Activated CD4-positive, alpha-beta T cell treated with anti-CD3 and anti-CD28 coated beads, Interleukin-10, Interleukin-2, amounts not matched to agents 100 ng/mL and 50 ng/mL, durations not matched to agents 16 hours and 8 hours (primary cell): ENCODE measurements around the gene LANCL3.
A peak's percentile ranks its signal among the peaks of the same experiment; 100 is the strongest.
"Not testable (repeated sequence)": the region's sequence is repeated elsewhere in the genome, so short reads cannot be mapped to it uniquely, and the experiment has no call there.

ENCODE experiments used
- DNase-seq: peaks from one replicate; pipeline ENCODE4 v3.0.0-alpha.2; 2020

The LANCL3 gene

DNA sequence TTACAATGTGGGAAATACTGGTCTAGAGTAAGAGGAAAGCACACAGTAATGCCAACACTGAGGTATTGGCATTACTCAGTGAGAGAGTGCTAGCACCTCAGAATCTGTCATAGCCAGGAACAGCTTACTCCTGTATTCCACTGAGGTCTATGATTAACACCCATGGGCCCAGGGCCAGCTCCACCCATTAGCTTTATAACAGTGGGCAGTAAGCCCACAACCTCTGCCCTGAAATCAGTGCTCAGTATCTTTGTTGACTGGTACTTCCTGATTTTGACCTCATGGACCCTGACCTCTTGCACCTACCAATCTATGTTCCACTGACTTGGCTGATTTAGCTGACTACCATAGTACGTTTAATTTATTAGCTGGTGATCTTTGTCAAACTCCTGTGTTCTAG, 56.1 kb downstream of the LANCL3 start:
- no peak for DNase-seq

DNA sequence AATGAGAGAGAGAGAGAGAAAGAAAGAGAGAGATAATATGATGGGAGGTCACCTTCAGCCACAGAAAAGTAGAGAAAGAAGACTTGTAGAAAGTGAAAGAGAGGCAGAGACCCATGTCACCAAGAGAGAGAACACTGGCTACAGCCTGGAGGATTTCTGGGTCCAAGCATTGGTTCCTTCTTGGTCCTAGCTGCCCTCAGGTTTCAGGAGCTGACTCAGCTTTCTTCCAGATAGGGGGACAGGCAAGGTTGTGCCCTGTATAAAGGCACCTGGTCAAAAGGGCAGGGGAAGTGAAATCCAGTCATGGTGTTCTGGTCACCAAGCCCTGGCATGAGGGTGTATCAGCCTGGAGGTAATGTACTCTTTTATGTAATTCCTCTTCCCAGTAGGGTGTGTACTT, 66.6 kb downstream of the LANCL3 start:
- DNase-seq: no peak

DNA sequence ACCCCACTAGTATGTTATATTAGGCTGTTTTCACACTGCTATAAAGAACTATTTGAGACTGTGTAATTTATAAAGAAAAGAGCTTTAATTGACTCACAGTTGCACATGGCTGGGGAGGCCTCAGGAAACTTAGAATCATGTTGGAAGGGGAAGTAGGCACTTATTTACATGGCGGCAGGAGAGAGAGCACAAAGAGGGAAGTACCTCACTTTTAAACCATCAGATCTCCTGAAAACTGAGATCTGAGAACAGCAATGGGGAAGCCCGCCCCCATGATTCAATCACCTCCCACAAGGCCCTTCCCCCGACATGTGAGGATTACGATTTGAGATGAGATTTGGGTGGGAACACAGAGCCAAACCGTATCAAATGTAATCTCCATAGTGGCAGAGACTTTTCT, 68.7 kb downstream of the LANCL3 start:
- DNase-seq: no peak

DNA sequence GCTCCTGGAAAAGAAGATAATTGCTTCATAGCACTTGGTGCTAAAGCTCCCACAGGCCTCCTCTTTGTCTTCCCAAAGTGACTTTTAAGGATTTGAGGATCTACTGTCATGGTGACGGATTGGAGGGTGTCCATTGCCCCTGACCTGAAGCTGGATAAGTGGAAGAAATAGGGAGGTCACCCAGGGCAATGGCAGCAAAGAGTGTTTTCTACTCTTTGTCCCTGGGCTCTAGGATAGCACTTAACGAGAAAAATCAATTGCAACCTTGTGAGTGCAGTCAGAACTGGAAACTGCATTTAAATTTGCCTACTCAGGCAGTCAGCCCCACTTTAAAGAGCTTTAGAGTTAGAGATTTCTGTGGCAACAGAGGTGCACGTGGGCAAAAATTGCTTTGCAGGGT, 70.4 kb downstream of the LANCL3 start:
- DNase-seq: no peak

DNA sequence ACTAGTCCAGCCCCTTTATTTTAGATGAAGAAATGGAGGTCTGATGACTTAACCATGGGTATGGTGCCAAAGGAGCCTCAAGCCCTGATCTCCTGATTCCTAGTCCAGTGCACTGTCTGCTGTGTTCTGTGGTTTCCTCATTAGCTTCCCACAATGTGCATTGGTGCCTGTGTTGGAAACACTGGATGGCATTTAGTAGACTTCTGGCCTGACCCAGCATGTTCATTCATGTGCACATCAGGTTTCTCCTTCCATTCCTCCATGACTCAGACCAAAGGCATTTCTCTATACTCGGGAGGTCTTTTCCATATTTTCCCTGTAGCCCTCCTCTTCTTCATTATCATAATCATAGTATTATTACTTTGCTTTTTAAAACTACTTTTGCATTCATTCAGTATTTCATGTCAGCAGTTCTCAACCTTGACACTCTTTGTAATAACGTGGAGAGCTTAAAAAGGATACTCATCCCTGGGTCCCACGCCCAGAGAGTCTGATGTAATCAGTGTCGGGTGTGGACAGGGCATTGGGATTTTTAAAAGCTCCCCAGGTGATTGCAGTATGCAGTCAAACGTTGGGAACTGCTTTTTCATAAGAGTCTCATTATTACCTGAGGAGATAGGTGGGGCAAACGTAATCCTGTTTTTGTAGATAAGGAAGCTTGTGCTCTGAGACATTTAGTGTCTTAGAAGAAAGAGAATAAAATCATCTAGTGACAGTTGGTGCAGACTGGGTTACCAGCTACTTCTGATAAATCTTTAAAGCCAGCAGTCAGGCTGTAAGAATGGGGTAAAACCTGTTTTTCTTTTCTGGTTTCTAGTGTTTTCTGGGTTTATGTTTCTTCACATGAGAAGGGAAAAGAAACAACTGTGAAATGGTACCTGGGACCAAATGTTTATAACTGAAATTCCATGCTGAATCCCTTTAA, 73.2 kb downstream of the LANCL3 start:
- DNase-seq: no peak

DNA sequence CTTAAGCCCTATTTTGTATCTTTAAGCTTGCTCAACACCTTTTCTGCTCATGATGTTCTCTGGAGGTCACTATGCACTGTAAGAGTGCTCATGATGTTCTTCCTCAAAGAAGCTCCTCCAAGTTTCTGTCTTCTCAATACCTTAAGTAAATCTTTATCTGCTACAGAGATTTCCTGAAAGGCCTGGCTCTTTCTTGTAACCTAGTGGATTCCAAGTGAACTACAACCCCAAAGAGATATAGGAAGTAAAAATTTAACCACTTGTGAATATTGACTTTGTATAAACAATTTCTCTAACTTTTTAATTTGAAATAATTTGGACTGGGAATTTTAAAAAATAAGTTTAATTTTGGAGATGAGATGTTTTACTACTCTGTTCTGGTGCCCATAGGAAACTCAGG, 74.8 kb downstream of the LANCL3 start:
- no peak for DNase-seq

DNA sequence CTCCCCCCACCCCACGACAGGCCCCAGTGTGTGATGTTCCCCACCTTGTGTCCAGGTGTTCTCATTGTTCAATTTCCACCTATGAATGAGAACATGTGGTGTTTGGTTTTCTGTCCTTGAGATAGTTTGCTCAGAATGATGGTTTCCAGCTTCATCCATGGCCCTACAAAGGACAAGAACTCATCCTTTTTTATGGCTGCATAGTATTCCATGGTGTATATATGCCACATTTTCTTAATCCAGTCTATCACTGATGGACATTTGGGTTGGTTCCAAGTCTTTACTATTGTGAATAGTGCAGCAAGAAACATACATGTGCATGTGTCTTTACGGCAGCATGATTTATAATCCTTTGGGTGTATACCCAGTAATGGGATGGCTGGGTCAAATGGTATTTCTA, 79.4 kb downstream of the LANCL3 start:
- DNase-seq: not testable (repeated sequence)

DNA sequence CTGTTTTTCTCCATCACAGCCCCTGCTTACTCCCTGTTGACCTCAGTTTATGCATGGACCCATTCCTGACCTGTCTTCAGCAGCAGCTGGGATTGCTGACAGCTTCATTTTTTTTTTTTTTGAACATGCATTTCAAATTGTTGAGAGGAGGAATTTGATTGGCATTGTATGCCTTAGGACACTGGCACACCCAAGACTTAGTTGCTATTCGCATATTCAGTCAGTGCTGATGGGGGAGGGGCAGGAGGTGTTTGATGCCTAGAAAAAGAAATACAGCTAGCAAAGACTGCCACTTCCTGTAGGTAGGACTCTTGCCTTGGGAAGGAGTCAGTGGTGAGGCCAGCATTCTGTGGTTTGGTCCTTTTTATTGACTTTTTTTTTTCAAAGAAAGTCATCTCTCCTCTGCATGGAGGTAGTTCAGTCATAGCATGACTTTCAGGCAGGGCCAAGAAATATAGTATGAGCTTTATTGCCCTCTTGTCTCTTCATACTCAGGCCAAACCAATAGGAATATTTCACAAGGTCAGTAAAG, 80.5 kb downstream of the LANCL3 start:
- DNase-seq: peak; percentile 34

DNA sequence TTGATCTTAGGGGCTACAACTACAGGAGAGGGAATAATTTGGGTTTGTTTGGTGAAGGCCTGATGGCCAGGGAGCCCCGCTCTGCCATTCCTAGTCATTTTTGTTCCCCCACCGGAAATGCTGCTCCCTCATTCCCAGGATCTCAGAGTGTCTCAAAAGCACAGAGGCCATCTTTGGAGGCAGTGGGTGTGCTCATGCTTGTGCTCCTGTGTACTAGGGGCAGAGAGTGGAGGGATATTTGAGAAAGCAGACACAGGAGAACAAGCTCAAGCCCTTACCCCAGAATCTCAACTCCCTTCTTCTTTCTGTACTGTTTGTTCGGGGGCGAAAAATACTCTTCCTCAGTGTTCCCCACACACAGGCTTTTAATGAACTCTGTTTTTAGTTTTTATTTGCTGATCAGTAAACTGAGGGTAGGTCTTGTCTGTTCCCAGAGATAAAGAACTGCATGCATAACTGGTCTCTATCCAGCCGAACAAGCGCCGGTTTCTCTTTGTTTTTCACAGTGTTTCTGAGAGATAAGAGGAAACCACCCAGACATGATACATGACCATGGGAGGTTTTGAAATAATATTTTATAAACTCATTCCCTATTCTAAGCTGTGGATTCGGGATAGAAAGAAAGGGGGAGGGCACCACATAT, 81.2 kb downstream of the LANCL3 start:
- DNase-seq: no peak

DNA sequence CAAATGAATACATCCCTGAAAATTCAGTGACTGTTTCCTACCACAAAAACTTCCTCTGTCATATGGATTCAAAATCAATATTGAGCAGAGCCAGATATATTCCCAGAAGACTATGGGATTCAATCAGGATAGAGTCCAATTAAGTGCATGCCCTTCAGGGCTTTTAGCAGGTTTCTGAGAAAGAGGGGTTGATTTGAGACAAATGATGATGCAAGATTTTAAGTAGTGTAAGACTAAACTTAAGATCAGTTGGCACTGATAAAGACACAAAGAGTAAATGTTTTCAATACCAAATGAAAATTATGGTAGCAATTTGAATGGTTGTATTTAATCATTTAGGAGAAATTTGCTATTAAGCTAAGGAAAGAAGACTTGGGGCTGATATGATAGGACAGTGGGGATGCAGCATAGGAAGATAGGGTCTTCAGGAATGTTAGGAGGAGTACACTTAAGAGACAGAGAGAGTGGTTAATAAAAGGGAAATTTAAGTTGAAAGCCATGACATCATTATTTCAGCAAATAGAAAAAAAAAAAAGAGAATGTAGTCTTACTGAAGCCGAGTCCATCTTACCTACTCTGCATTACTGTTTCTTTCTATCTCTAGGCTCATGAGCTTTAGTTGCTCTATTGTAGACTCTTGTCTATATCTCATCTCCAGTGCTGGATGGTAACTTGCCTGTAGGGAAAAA, 82.1 kb downstream of the LANCL3 start:
- DNase-seq: no peak

DNA sequence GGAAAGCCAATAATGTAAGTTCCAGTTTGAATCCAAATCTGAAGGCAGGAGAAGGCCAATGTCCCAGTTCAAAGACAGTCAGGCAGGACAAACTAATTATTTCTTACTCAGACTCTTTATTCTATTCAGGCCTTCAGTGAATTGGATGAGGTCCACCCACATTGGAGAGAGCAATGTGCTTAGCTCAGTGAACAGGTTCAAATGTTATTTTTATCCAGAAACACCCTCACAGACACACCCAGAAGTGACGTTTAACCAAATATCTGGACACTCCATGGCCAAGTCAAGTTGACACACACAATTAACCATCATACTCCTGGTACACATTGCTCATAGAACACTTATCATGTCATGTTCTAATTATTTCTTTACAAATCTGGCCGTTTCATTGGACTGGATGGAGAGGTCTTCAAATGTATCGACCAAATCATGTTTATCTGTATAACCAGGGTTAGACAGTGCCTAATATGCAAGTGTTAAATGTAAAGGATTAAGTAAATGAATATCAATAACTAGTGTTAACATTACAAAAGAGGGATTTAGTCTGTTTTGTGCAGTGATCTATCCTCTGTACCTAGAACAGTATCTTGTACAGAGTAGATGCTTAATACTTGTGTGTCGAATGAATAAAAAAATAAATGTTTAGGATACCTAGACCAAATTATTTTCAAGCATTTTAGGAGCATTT, 87.0 kb downstream of the LANCL3 start:
- no peak for DNase-seq

DNA sequence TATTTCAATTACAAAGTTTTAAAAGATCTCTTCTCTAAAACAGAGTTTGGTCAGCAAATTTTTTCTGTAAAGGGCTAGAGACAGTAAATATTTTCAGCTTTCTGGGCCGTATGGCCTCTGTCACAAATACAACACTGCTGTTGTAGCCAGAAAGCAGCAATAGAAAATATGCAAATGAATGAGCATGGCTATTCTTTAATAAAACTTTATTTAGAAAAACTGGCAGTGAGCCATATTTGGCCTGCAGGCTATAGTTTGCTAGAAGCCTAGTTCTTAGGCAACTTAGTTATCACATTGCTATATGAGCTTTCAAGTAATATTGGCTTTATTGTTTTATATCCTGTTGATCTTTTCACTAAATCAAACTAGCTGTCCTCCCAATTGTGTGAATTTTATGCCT, 87.6 kb downstream of the LANCL3 start:
- no peak for DNase-seq

DNA sequence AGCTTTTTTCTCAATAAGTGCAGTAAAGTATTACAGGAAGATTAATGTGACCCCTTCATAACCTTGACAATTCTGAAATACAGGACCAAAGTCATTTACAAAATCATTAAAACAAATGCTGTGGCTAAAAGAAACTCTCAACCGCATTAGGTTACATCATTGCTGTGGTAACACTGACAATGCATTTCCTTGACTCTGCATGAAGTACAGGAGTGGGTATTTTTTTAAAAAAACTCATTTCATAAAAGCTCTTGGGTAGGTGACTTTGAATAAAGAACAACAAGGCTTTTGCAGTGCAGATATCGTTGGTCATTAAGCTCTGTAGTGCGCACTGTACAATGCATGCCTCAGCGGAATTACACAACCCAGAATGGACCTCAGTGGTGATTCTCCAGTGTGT, 90.7 kb downstream of the LANCL3 start:
- no peak for DNase-seq

DNA sequence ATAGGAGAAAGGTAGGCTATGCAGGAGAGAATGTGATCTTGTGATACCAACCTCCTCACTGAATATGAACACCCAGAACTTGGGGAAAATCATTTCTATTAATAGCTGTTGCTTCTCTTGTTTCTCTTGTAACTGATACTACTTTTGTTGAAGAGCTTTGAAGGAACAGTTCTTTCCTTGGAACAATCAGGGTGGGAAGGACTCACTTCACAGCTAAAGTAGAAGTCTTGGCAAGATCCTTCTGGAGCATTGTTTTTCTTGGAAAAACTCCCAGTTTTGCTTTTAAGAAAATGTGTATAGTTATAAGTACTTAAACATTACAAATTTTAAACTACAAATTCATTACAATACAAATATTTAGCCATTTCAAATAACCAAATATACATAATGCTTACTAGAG, 95.1 kb downstream of the LANCL3 start:
- no peak for DNase-seq

DNA sequence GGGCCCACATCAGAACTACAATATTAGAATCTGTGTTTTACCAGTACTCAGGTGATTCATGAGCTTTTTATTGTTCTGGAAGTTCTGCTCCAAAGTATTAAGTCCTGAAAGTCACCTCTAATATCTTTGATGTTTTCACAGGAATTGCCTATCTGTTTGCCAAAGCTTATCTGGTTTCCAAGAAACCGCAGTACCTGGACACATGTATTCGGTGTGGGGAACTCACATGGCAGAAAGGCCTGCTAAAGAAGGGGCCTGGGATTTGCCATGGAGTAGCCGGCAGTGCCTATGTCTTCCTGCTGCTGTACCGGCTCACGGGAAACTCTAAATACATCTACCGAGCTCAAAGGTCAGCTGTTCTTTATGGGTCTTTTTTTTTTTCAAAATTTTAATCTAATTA, 95.7 kb downstream of the LANCL3 start:
- no peak for DNase-seq

DNA sequence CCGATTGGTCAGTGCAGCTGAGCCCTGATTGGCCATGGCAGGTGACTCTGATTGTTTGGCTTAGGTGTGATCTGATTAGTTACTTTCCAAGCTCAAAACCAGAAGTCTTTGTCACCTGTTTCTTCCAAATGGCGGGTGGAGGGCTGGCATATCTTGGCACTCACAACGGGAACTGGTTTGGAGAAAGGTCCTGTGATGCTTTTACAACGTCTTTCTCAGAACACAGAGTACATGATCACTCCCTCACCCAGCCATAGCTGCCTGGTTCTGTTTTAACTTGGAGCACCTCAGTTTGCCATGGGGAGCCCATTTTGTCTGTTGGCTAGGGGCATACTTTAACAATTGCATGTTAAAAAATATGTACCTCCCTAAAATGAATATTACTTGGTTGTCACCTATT, 101.1 kb downstream of the LANCL3 start:
- no peak for DNase-seq

DNA sequence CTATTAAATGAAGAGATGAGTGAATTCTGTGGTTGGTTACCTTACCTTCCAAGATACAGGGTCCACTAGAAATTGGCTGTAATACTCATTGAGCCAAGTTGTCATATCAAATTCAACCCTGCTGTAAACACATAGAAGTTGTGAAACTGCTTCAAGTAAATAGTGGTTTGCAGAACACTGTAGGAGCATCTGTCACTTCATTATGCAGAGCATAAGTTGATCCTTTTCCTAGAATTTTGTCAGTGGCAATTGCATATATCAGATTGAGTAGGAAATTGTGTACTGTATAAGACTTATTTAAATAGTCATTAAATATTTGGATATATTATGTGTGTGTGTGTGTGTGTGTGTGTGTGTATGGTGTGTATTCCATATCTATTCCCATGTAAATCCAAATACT, 105.3 kb downstream of the LANCL3 start:
- DNase-seq: no peak

DNA sequence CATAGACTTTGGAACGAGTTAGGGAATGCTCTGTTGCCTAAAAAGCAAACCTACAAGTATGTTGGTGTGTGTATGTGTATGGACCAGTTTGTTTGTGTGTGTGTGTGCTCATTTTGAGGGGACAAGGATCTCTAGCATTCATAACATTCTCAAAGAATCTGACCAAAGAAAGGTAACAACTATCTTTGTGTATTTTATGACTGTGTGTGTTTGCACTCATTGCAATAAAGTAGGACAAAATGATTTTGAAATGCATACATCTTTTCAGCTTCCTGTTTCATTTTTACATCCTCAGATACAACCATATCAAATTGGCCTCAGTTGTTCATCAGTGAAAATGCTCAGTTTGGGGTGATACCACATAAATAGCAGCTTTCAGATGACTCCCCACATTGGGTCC, 105.8 kb downstream of the LANCL3 start:
- no peak for DNase-seq

DNA sequence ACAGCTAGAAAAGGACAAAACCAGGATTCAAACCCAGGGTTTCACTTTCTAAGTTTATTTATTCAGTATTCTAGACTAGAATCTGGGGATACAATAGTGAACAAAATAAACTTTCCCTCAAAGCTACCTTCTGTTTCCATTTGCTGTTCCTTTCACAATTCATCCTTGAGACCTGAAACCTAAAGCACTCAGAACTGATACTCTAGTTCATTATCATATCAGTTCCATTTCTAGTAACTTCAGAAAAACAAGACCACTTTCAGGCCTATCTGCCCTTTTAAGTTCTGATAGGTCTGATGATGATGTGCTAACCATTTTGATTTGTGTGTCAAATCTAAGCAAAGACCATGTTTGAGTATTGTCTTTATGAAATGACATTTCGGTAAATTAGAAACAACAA, 106.3 kb downstream of the LANCL3 start:
- DNase-seq: no peak

DNA sequence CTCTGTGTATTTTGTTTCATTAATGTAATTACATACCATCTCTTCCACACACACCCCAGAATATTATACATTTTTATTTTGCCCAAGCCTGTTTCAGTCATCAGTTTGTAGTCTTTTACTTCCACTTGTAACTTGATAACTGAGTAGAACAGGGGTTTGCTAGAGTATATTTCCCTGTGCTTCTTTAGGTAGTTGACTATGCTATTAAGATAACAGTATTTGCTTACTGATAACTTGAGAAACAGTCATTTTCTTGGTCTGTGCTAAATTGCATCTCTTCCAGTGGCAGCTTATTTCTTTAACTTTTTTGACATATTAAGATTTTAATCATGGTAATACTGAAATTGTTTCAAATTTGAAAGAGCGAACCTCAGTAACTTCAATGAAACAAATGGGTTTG, 107.1 kb downstream of the LANCL3 start:
- DNase-seq: no peak

DNA sequence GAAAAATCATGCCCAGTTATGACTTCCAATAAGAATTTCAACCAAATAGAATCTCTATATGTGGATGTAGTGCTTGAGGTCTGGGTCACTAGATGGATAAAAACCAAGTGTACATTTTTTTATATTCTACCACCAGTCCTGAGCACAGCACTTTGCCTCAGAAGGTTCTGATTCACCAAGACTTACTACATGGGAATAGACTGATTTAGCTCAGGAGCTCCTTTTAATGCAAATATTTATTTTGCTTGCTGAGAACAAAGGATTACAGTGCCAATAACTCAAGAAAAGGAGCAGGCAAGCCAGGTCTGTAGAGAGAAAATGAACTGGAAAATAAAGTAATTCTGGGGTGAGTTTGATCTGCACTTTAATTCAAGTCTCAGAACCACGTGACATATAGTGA, 107.8 kb downstream of the LANCL3 start:
- DNase-seq: no peak

DNA sequence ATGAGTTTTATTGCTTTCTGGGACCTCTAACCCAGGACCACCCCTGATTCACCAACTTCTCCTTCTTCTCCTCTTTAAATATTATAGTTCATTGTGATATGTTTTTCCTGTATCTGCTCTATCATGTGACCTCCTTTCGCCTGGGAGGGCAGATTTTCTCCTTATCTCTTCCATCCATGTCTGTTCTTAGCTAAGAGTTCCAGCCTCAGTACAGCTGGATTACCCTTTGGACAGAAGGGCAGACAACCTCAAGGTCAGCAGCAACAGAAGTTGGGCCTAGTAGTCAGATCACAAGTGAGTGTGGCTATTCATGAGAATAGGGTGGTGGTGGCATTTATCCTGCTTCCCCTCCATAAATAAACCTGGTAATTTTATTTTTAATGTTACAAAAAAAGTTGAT, 108.4 kb downstream of the LANCL3 start:
- no peak for DNase-seq

DNA sequence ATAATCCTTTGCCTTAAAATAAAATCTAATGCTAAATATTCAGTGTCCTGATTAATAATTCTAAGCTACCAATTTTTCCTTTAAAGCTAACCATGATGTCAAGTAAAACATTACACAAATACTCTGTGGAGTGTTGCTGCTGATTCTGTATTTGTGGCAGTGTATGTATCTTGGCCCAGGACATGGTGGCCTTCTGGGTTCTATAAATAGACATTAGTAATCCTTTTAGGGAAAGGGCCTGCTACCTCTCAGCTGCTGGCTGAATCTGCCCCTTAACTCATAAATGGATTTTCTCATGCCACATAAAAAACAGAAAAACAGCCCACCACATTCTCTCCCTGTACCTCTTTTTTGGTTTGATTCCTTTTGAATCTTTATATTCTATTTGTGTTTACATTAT, 113.0 kb downstream of the LANCL3 start:
- DNase-seq: no peak
